Measurements from ENCODE around the gene GPR119. TPM values are rescaled to one million over a fixed set of nuclear protein-coding genes. Genes with fewer than 3 reads are reported as not detected.
"Not testable (repeated sequence)": the region's sequence is repeated elsewhere in the genome, so short reads cannot be mapped to it uniquely, and the experiment has no call there.

GPR119 gene
- total RNA-seq, 1 donor from 2014 or later = not detected

DNA sequence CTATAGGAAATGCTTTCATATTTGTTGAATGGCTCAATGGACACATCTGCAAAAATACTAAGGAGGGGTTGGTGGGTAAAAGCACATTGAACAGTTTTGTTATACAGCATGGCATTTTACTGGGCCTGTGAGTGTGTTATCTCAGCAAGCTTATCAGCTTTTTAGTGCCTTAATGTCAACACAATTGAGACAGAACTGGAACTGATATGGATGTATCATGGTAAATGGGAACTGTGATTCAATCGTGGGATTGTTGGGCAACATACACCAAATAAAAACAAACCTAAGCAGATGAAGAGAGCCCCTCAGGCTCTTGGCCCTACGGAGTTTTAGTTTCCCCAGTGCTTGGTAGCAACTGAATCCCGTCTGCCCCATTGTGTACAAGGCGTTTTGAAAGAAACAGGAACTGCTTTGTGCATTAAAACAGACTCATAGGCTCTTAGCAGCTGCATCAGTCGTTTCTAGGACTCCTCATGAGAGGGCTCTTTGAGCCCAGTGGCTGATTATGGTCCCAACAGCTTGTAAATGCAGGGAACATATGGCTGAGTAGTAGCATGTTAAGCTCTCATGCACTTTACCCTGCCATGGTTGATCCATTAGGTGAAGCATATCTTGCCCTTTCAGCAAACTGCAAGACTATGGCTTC, 7.3 kb downstream of the GPR119 start:
- no peaks in the 10 kb centered on the region for H3K9me3 Mint-ChIP-seq (ENCODE audit: low read depth)
- DNase-seq (ENCODE audit: low spot score) = no peak
- no peaks in the 10 kb centered on the region for H3K36me3 Mint-ChIP-seq (ENCODE audit: low read depth)
- H3K4me3 Mint-ChIP-seq (ENCODE audit: unreplicated experiment) = no peak overlapping the region
- H3K27ac Mint-ChIP-seq (ENCODE audit: unreplicated experiment) = no peak overlapping the region
- no peaks in the 10 kb centered on the region for H3K4me1 Mint-ChIP-seq (ENCODE audit: low read depth)
- no peak for TF ChIP-seq CTCF (IDR thresholded peaks at IDR 0.05)
- H3K27me3 Mint-ChIP-seq (ENCODE audit: low read depth) = peaks cover 7% of the 10 kb centered on the region

GRCh38 chrX:130376077-130376476, 9.4 kb downstream of the GPR119 start:
- Mint-ChIP-seq H3K36me3 (ENCODE audit: low read depth) (peaks cover 2% of the 10 kb centered on the region), H3K4me3 (ENCODE audit: unreplicated experiment) (no peak overlapping the region), H3K27me3 (ENCODE audit: low read depth) (no peaks in the 10 kb centered on the region), H3K27ac (ENCODE audit: unreplicated experiment) (no peak overlapping the region), H3K4me1 (ENCODE audit: low read depth) (no peaks in the 10 kb centered on the region), H3K9me3 (ENCODE audit: low read depth) (no peaks in the 10 kb centered on the region)
- no peak for TF ChIP-seq CTCF (IDR thresholded peaks at IDR 0.05)
- no peak for DNase-seq (ENCODE audit: low spot score)

GRCh38 chrX:130352050-130352449, 33.4 kb downstream of the GPR119 start:
- not testable (repeated sequence) for H3K27me3 Mint-ChIP-seq (ENCODE audit: low read depth); H3K27ac Mint-ChIP-seq (ENCODE audit: unreplicated experiment); DNase-seq (ENCODE audit: low spot score); H3K9me3 Mint-ChIP-seq (ENCODE audit: low read depth); H3K36me3 Mint-ChIP-seq (ENCODE audit: low read depth); H3K4me3 Mint-ChIP-seq (ENCODE audit: unreplicated experiment)
- peaks cover 13% of the 10 kb centered on the region for H3K4me1 Mint-ChIP-seq (ENCODE audit: low read depth)

- Mint-ChIP-seq H3K4me3 (ENCODE audit: unreplicated experiment) (no peak overlapping the region), H3K9me3 (ENCODE audit: low read depth) (no peaks in the 10 kb centered on the region), H3K36me3 (ENCODE audit: low read depth) (peaks cover 4% of the 10 kb centered on the region), H3K27me3 (ENCODE audit: low read depth) (no peaks in the 10 kb centered on the region), H3K4me1 (ENCODE audit: low read depth) (peaks cover 15% of the 10 kb centered on the region), H3K27ac (ENCODE audit: unreplicated experiment) (no peak overlapping the region)
- no peak for DNase-seq (ENCODE audit: low spot score)
- TF ChIP-seq CTCF (IDR thresholded peaks at IDR 0.05) = no peak
Observed at GRCh38 chrX:130351567-130351966, 33.9 kb downstream of the GPR119 start.

DNA sequence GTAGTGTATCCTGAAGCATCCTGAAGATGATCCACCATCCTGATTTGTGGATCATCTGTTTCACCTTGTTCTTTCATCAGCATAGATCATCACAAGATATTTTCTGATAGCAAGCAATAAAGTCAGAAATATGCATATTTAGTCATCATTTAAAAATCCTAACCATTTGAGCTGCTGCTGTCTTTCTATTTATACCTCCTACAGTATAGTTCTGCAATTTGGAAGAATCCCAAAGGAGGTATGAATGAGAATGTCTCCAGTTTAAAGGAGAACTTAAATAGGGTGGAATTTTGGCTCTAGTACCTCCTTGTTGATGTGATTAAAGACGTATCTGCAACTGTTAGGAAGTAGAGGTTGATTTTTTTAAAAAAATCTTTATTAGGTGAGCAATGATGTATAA, 38.2 kb downstream of the GPR119 start:
- Mint-ChIP-seq H3K4me3 (ENCODE audit: unreplicated experiment) (no peak overlapping the region), H3K9me3 (ENCODE audit: low read depth) (no peaks in the 10 kb centered on the region), H3K27me3 (ENCODE audit: low read depth) (no peaks in the 10 kb centered on the region), H3K36me3 (ENCODE audit: low read depth) (no peaks in the 10 kb centered on the region), H3K4me1 (ENCODE audit: low read depth) (peaks cover 19% of the 10 kb centered on the region), H3K27ac (ENCODE audit: unreplicated experiment) (peak overlapping the region; percentile 52)
- no peak for TF ChIP-seq CTCF (IDR thresholded peaks at IDR 0.05)
- DNase-seq (ENCODE audit: low spot score) = no peak

- Mint-ChIP-seq H3K27me3 (ENCODE audit: low read depth) (no peaks in the 10 kb centered on the region), H3K4me3 (ENCODE audit: unreplicated experiment) (no peak overlapping the region), H3K4me1 (ENCODE audit: low read depth) (peaks cover 33% of the 10 kb centered on the region), H3K9me3 (ENCODE audit: low read depth) (no peaks in the 10 kb centered on the region), H3K36me3 (ENCODE audit: low read depth) (no peaks in the 10 kb centered on the region), H3K27ac (ENCODE audit: unreplicated experiment) (no peak overlapping the region)
- DNase-seq (ENCODE audit: low spot score) = no peak
- TF ChIP-seq CTCF (IDR thresholded peaks at IDR 0.05) = no peak
Observed at GRCh38 chrX:130343411-130343810, 42.1 kb downstream of the GPR119 start.
